ENCODE results near the gene ELP1. TPM values are rescaled to one million over a fixed set of nuclear protein-coding genes. Genes with fewer than 3 reads are reported as not detected.
"Not testable (repeated sequence)": the region's sequence is repeated elsewhere in the genome, so short reads cannot be mapped to it uniquely, and the experiment has no call there.

Gene ELP1
- total RNA-seq, 4 donors from 2014 or later: 31.3 to 37.8 (median 34.4) TPM

GRCh38 chr9:108889649-108890067 is 44.3 kb downstream of the ELP1 start:
- peaks cover 0 to 6% of the 10 kb centered on the region in 2 donors for H3K4me1 ChIP-seq
- no peak overlapping the region for H3K4me3 ChIP-seq (replicated peaks in 1 of 3)
- no peak for DNase-seq
- TF ChIP-seq POLR2A (IDR thresholded peaks at IDR 0.05): no peak
- TF ChIP-seq CTCF (IDR thresholded peaks at IDR 0.05): peak in 3 of 6 experiments; percentile 18 to 23 (median 19)
- intact Hi-C loops (cut with DNase I): no loop called here
- no peaks in the 10 kb centered on the region for H3K27me3 ChIP-seq
- WGBS, 2 donors: 94 to 96% methylated on average over 4 of the region's 4 CpGs
- no peak overlapping the region for H3K27ac ChIP-seq
- peaks cover 28 to 48% of the 10 kb centered on the region in 2 donors for H3K36me3 ChIP-seq
- no peaks in the 10 kb centered on the region for H3K9me3 ChIP-seq

- peaks cover 16 to 27% of the 10 kb centered on the region in 2 donors for H3K36me3 ChIP-seq
Measured at GRCh38 chr9:108886594-108887271, 47.2 kb downstream of the ELP1 start.

GRCh38 chr9:108885643-108886348 is 48.1 kb downstream of the ELP1 start:
- peaks cover 6 to 19% of the 10 kb centered on the region in 2 donors for H3K36me3 ChIP-seq
- peak overlapping the region in 2 of 3 donors; percentile 9 to 42 for H3K27ac ChIP-seq
- intact Hi-C loops (cut with DNase I): no loop called here
- no peak for TF ChIP-seq POLR2A (IDR thresholded peaks at IDR 0.05)
- TF ChIP-seq CTCF (IDR thresholded peaks at IDR 0.05): no peak
- no peaks in the 10 kb centered on the region for H3K27me3 ChIP-seq
- H3K4me3 ChIP-seq (replicated peaks in 1 of 3): no peak overlapping the region
- WGBS, 2 donors: 33 to 36% methylated on average over 1 of the region's 1 CpG
- peak; percentile 17 to 54 for DNase-seq
- no peaks in the 10 kb centered on the region for H3K9me3 ChIP-seq
- H3K4me1 ChIP-seq: peaks cover 0 to 6% of the 10 kb centered on the region in 2 donors

More at GRCh38 chr9:108886594-108887271, 47.2 kb downstream of the ELP1 start:
- H3K9me3 ChIP-seq; H3K27ac ChIP-seq; DNase-seq; intact Hi-C loops (cut with DNase I); H3K27me3 ChIP-seq; H3K4me3 ChIP-seq (replicated peaks in 1 of 3); H3K4me1 ChIP-seq: not testable (repeated sequence)
- 94 to 100% methylated on average over 3 of the region's 3 CpGs for WGBS, 2 donors

- intact Hi-C loops (cut with DNase I): no loop called here
- H3K27me3 ChIP-seq: no peaks in the 10 kb centered on the region
- peaks cover 4 to 21% of the 10 kb centered on the region in 2 donors for H3K36me3 ChIP-seq
- no peak for TF ChIP-seq POLR2A (IDR thresholded peaks at IDR 0.05)
- no peak for TF ChIP-seq CTCF (IDR thresholded peaks at IDR 0.05)
- H3K27ac ChIP-seq: no peak overlapping the region
- 91 to 94% methylated on average over 3 of the region's 3 CpGs for WGBS, 2 donors
- H3K4me3 ChIP-seq (replicated peaks in 1 of 3): no peak overlapping the region
- peaks cover 0 to 6% of the 10 kb centered on the region in 2 donors for H3K4me1 ChIP-seq
- no peaks in the 10 kb centered on the region for H3K9me3 ChIP-seq
- DNase-seq: no peak
Measured at GRCh38 chr9:108884701-108885100, 49.2 kb downstream of the ELP1 start.

GRCh38 chr9:108883085-108883484 is 50.8 kb downstream of the ELP1 start:
- no peaks in the 10 kb centered on the region for H3K9me3 ChIP-seq
- no peak for DNase-seq
- WGBS, 2 donors: 97 to 98% methylated on average over 3 of the region's 3 CpGs
- no peak overlapping the region for H3K27ac ChIP-seq
- H3K4me1 ChIP-seq: peaks cover 0 to 6% of the 10 kb centered on the region in 2 donors
- peaks cover 19 to 28% of the 10 kb centered on the region in 2 donors for H3K36me3 ChIP-seq
- no peak overlapping the region for H3K4me3 ChIP-seq (replicated peaks in 1 of 3)
- no peak for TF ChIP-seq CTCF (IDR thresholded peaks at IDR 0.05)
- no peak for TF ChIP-seq POLR2A (IDR thresholded peaks at IDR 0.05)
- intact Hi-C loops (cut with DNase I): no loop called here
- H3K27me3 ChIP-seq: no peaks in the 10 kb centered on the region
